Neural cell (in vitro differentiated cells): ENCODE measurements around the gene STARD10.

Source experiments
- EP300 ChIP-seq: fragments of 450-650 bp; conservative IDR thresholded peaks from 2 replicates; pipeline ENCODE4 v1.6.1; 2014; ENCODE audit warnings: antibody characterized with exemption, mild to moderate bottlenecking, moderate library complexity; ENCODE audit not compliant: poor library complexity, severe bottlenecking
- EZH2 ChIP-seq: fragments of 200-600, 300-800 bp; shearing (Covaris generic), sonication (generic); IDR thresholded peaks from 2 replicates; pipeline ENCODE4 v1.6.1; 2014; ENCODE audit warnings: antibody characterized with exemption, low read length, borderline replicate concordance, mild to moderate bottlenecking; ENCODE audit not compliant: insufficient read depth, poor library complexity, severe bottlenecking
- MXI1 ChIP-seq: fragments of 450-650 bp; conservative IDR thresholded peaks from 2 replicates; pipeline ENCODE4 v1.6.1; 2014; ENCODE audit warnings: antibody characterized with exemption, mild to moderate bottlenecking; ENCODE audit not compliant: poor library complexity, severe bottlenecking
- POLR2AphosphoS5 ChIP-seq: IDR thresholded peaks from 2 replicates; pipeline ENCODE4 v1.6.1; 2012
- RAD21 ChIP-seq: fragments of 450-650 bp; conservative IDR thresholded peaks from 2 replicates; pipeline ENCODE4 v1.6.1; 2014; ENCODE audit warnings: antibody characterized with exemption, mild to moderate bottlenecking, moderate library complexity
- SMC3 ChIP-seq: fragments of 450-650 bp; conservative IDR thresholded peaks from 2 replicates; pipeline ENCODE4 v1.6.1; 2014; ENCODE audit warnings: antibody characterized with exemption, mild to moderate bottlenecking, moderate library complexity; ENCODE audit not compliant: poor library complexity
- TAF1 ChIP-seq: IDR thresholded peaks from 2 replicates; pipeline ENCODE4 v1.6.1; 2012; ENCODE audit warnings: low read depth
- TF ChIP-seq, protein P1 (sequence below): fragments of 450-650 bp; IDR thresholded peaks from 2 replicates; pipeline ENCODE4 v1.5.1; 2014; ENCODE audit warnings: antibody characterized with exemption, mild to moderate bottlenecking, moderate library complexity; ENCODE audit not compliant: poor library complexity, severe bottlenecking
- TF ChIP-seq, protein P2 (sequence below): IDR thresholded peaks from 2 replicates; pipeline ENCODE4 v1.6.1; 2012; ENCODE audit warnings: borderline replicate concordance

GRCh38 chr11:72828692-72829101 lies 34.9 kb upstream of the STARD10 start:
- TF ChIP-seq, protein P1, sequence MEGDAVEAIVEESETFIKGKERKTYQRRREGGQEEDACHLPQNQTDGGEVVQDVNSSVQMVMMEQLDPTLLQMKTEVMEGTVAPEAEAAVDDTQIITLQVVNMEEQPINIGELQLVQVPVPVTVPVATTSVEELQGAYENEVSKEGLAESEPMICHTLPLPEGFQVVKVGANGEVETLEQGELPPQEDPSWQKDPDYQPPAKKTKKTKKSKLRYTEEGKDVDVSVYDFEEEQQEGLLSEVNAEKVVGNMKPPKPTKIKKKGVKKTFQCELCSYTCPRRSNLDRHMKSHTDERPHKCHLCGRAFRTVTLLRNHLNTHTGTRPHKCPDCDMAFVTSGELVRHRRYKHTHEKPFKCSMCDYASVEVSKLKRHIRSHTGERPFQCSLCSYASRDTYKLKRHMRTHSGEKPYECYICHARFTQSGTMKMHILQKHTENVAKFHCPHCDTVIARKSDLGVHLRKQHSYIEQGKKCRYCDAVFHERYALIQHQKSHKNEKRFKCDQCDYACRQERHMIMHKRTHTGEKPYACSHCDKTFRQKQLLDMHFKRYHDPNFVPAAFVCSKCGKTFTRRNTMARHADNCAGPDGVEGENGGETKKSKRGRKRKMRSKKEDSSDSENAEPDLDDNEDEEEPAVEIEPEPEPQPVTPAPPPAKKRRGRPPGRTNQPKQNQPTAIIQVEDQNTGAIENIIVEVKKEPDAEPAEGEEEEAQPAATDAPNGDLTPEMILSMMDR = no peak
- TF ChIP-seq SMC3 (no peak), TAF1 (no peak), POLR2AphosphoS5 (no peak), EZH2 (no peak), EP300 (no peak), RAD21 (no peak), MXI1 (no peak)
- TF ChIP-seq, protein P2, sequence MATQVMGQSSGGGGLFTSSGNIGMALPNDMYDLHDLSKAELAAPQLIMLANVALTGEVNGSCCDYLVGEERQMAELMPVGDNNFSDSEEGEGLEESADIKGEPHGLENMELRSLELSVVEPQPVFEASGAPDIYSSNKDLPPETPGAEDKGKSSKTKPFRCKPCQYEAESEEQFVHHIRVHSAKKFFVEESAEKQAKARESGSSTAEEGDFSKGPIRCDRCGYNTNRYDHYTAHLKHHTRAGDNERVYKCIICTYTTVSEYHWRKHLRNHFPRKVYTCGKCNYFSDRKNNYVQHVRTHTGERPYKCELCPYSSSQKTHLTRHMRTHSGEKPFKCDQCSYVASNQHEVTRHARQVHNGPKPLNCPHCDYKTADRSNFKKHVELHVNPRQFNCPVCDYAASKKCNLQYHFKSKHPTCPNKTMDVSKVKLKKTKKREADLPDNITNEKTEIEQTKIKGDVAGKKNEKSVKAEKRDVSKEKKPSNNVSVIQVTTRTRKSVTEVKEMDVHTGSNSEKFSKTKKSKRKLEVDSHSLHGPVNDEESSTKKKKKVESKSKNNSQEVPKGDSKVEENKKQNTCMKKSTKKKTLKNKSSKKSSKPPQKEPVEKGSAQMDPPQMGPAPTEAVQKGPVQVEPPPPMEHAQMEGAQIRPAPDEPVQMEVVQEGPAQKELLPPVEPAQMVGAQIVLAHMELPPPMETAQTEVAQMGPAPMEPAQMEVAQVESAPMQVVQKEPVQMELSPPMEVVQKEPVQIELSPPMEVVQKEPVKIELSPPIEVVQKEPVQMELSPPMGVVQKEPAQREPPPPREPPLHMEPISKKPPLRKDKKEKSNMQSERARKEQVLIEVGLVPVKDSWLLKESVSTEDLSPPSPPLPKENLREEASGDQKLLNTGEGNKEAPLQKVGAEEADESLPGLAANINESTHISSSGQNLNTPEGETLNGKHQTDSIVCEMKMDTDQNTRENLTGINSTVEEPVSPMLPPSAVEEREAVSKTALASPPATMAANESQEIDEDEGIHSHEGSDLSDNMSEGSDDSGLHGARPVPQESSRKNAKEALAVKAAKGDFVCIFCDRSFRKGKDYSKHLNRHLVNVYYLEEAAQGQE = no peak
